Keratinocyte (primary cell): Measurements from ENCODE around the gene MALAT1.

Experiments
- EZH2 ChIP-seq: IDR thresholded peaks from one replicate; pipeline ENCODE4 v1.6.1; 2012; ENCODE audit warnings: inconsistent platforms, mild to moderate bottlenecking, low read length, moderate library complexity
- TF ChIP-seq, protein P1 (sequence below), 3 experiments: IDR thresholded peaks in 1 of 3; conservative IDR thresholded peaks in 1 of 3; optimal IDR thresholded peaks in 1 of 3; 2 replicates in 2 of 3; 3 replicates in 1 of 3; pipeline versions ENCODE3 to v1.5.1; 2011; ENCODE audit warnings: low read length in 3 of 3, mild to moderate bottlenecking in 3 of 3, moderate library complexity in 2 of 3, control low read depth in 1 of 3, inconsistent platforms in 1 of 3; ENCODE audit not compliant: insufficient read depth in 2 of 3; ENCODE audit errors: extremely low read depth in 1 of 3

DNA sequence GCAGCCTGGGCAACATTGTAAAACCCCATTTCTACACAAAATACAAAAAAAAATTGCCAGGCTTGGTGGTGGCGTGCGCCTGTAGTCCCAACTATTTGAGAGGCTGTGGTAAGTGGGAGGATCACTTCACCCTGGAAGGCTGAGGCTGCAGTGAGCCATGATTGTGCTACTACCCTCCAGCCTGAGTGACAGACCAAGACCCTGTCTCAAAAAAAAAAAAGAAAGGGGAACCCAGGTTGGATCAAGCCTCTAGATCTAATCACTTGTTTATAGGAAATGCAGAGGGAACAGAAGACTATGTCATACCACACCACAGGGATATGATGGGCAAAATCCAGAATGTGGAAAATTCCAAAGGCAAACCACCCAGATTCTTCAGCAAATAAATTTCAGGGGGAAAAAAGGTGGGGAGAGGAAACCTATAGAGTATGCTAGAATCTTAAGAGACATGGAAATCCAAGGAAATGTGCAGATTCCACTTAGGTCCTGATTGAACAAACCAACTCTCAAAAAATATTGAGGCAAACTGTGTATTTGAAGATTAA is 16.5 kb upstream of the MALAT1 start:
- TF ChIP-seq, protein P1, sequence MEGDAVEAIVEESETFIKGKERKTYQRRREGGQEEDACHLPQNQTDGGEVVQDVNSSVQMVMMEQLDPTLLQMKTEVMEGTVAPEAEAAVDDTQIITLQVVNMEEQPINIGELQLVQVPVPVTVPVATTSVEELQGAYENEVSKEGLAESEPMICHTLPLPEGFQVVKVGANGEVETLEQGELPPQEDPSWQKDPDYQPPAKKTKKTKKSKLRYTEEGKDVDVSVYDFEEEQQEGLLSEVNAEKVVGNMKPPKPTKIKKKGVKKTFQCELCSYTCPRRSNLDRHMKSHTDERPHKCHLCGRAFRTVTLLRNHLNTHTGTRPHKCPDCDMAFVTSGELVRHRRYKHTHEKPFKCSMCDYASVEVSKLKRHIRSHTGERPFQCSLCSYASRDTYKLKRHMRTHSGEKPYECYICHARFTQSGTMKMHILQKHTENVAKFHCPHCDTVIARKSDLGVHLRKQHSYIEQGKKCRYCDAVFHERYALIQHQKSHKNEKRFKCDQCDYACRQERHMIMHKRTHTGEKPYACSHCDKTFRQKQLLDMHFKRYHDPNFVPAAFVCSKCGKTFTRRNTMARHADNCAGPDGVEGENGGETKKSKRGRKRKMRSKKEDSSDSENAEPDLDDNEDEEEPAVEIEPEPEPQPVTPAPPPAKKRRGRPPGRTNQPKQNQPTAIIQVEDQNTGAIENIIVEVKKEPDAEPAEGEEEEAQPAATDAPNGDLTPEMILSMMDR (optimal IDR thresholded peaks at IDR 0.05 in 1 of 3, IDR thresholded peaks at IDR 0.05 in 1 of 3, conservative IDR thresholded peaks at IDR 0.05 in 1 of 3; ENCODE audit: extremely low read depth in 1 of 3, insufficient read depth in 2 of 3, low read length in 3 of 3) = no peak
- no peak for TF ChIP-seq EZH2
